DMS153 (cell line): ENCODE measurements around the gene RET.

ENCODE experiments used
- DNase-seq: peaks from one replicate; lab custom pipeline; 2025; lab: John Stamatoyannopoulos, UW

The RET gene

GRCh38 chr10:43044961-43045621 is 31.8 kb upstream of the RET start:
- no peak for DNase-seq

DNA sequence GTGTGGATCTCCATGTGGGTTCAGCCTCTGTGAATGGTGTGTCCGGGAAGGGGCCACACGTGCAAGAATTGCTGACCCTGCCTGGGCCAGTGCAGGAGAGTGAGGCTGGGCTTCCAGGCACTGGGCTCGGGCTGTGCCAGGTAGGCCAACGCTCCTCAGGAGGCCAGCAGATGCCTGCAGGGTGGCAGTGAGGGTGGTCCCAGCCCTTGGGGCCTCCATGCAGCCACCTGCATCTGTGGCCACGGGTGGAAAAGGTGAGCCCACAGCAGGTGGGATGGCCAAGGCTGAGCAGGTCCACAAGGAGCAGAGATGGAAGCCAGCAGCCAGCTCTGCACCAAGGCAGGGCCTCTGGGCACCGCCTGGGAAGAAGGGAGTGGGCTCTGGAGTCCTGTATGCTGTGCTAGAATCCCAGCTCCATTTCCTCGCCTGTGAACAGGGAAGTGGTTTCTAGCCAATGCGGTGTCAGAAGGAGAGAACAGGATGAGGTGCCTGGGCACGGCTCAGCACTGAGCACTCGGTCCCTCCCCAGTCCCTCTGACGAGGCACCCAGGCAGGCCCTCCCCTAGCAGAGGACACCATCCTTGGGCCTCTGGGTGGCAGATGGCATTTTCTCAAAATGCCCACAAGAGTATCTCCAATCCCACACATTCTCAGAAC is 31.1 kb upstream of the RET start:
- DNase-seq: no peak

- DNase-seq: no peak
Measured at GRCh38 chr10:43046288-43046991, 30.4 kb upstream of the RET start.

DNA sequence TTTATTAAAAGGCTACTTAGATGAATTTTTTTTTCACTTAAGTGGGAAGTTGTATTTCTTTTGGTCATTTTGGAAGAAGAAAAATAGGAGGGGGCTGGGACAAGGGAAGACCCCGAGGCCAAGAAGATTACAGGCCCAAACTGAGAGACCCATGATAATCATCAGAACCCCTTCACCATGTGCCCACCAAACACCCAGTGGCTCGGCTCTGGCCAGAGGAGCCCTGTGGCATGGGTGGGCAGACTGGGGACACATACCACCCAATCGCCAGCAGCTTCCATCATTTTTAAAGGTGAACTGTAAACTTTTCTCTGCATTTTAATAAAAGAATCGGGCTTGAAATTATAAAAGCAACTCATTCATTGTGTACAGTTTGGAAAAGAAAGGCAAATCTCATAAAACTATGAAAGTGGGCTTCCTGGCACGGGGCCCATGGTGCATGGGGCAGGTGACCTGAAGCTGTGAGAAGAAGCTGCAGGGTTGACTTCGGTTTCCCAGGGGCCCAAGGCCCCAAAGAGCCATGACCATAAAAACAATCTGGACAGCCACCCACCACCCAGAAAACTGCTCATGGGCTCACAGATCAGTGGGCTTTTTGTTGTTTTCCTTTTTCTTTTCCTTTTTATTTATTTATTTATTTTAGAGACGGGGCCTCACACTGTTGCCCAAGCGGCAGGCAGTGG is 29.4 kb upstream of the RET start:
- DNase-seq: no peak

DNA sequence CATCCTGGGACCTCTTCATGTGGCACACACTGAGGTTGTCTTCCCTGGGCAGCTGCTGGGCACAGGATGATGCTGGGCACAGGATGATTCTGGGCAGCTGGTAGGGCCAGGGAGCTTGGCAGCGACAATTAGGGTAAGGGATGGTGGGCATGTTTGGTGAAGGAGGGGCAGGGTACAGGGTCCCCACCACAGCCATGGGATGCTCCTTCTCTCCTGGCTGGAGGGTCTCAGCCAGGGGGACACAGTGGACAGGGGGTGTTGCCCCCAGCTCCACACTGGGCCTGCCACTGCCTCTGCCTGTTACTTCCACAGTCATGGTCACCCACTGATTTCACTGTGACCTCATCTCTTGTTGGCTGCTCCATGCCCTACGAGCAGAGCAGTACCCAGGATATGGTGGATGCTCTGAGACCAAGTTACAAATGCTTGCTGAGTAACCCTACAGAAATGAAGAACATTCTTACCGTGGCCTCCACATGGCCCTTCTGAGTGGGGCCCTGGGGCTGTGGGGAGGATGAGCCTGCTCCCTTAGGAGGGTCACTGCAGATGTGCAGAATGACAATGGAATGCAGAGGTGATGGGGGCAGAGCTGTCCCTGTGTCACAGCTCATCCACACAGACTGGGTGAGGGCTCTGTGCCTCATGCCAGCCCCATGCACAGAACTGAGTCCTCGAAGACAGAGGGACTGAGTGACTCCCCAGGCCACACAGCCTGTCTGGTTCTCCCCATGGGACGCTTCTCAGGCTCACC is 28.4 kb upstream of the RET start:
- no peak for DNase-seq

GRCh38 chr10:43049081-43049551 is 27.8 kb upstream of the RET start:
- DNase-seq: no peak

GRCh38 chr10:43050011-43050410 is 26.9 kb upstream of the RET start:
- DNase-seq: no peak

DNA sequence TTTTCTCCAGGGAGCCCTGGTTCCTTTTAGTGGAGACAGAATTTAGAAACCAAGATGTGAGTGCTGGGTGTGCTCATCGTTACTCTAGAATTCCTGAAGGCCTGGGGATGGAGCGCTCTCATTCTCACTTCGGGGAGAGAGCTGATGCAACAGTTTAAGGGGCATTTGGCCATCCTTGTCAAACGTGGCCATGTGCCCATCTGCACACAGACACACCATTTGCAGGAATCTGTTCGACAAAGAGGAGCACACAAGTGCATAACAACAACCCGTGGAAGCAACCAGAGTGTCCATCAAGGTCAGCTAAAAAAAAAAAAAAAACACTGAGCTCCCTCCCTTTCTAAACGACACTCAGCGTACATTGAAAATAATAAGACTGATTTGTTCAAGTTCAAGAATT is 23.0 kb upstream of the RET start:
- no peak for DNase-seq

GRCh38 chr10:43054593-43054992 is 22.3 kb upstream of the RET start:
- DNase-seq: no peak

GRCh38 chr10:43055217-43055616 is 21.7 kb upstream of the RET start:
- DNase-seq: no peak

- no peak for DNase-seq
Measured at GRCh38 chr10:43055991-43056567, 20.8 kb upstream of the RET start.

GRCh38 chr10:43056568-43057011 is 20.3 kb upstream of the RET start:
- DNase-seq: no peak

- DNase-seq: no peak
Measured at GRCh38 chr10:43057231-43057711, 19.6 kb upstream of the RET start.

DNA sequence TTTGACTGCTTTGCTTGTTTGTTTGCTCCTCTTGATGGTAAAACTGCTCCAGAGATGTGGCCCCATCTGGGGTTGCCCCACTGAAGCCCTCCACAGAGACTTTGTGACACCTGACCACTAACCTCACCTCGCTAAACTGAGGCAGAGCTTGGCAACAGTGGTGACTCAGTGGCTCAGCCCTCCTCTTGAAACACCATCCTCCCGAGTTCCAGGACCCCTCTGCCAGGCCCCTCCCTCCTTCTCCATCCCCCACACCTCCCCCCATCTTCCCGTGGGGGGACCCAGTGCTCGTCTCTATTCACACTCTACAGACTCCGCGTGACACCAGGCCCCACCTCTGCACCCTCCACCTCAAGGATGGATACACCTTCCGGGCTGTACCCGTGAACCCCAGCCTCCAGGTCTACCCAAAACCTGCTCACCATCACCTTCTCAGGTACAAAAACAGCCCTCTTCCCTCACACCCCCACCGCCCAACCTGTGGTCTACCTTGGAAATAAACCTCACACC is 19.0 kb upstream of the RET start:
- no peak for DNase-seq

- DNase-seq: no peak
Measured at GRCh38 chr10:43058716-43059335, 18.0 kb upstream of the RET start.

DNA sequence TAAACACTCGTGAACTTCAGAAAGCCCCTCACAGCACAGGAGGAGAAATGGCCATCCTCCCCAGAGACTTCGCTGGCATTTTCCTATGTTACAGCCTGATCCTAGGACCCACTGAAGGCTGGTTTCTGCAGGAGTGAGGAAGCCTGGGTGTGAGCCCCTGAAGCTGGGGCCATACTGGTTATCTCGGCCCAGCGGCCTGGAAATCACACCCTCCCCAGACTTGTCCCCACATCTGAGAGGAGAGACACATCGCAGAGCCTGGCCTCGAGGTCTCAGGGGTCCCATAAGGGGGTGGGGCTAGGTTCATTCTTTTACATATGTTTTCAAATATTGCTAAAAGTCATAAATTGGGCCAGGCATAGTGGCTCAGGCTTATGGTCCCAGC is 17.5 kb upstream of the RET start:
- no peak for DNase-seq

DNA sequence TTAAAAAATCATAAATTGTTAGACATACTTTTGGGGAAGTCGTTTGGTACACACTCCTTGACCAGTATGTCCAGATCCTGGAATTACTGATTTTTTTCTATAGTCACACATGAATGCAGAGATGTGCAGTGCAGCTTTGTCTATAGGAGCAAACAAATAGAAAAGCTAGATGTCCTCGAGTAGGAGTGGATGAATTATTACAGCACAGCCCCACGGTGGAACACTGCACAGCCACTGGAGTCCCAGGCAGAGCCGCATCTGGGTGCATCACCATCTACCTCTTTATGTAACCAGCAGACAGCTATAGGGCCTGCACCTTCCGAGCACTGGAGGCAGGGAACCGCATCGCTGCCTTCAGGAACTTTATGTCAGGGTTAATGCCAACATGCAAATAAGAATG is 17.0 kb upstream of the RET start:
- no peak for DNase-seq

- DNase-seq: no peak
Measured at GRCh38 chr10:43060291-43060690, 16.6 kb upstream of the RET start.

DNA sequence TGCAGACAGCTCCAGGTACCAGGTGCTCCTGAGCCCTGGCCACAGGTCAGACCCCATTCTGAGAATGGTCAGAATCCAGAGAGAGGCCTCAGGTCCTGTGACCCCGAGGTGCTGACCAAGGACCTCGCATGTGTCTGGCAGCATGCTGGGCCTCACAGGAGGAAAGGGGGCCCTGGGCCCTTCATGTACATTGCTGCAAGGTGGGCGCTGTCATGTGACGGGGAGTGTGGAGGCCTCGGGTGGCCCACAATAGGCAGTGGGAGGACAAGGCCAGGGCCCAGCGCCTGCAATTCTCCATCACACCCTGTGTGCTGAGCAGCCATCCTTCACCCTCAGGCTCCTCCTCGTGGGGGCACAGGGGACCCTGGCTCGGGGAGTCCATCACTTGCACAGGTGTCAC is 15.5 kb upstream of the RET start:
- DNase-seq: no peak

GRCh38 chr10:43061760-43062159 is 15.1 kb upstream of the RET start:
- DNase-seq: no peak
